H1 (cell line): ENCODE results near the gene FBN1. TPM values are rescaled to one million over a fixed set of nuclear protein-coding genes. Genes with fewer than 3 reads are reported as not detected.

Experiments
- CTCF ChIA-PET: fragments of 300-600 bp; sonication (Branson Sonifier 250); formaldehyde crosslinking; loops from one replicate; lab custom pipeline; 2021; ENCODE audit not compliant: partially characterized antibody; lab: Charles Lee
- POLR2A ChIA-PET: fragments of 300-600 bp; sonication (Branson Sonifier 250); formaldehyde crosslinking; loops from one replicate; lab custom pipeline; 2021; ENCODE audit warnings: inconsistent platforms; ENCODE audit not compliant: partially characterized antibody; lab: Charles Lee
- DNase-seq, 2 experiments: peaks; one replicate each; pipeline versions ENCODE4 v3.0.0 to v3.0.0-alpha.2; 2010 to 2022; ENCODE audit warnings: low spot score in 2 of 2, low read depth in 1 of 2, mixed read lengths in 1 of 2
- FAIRE-seq: peaks from 2 replicates; lab custom pipeline; 2011; peaks lifted over from hg19 to GRCh38; lab: Jason Lieb, UNC
- H2AFZ ChIP-seq: 2 replicates; pipeline ENCODE4 v1.8.1; 2012; ENCODE audit warnings: low read length, inconsistent platforms
- H2AK5ac ChIP-seq: 2 replicates; pipeline ENCODE4 v1.6.1; 2013; ENCODE audit warnings: low read depth, low read length
- H2BK120ac ChIP-seq: replicated peaks from 2 replicates; pipeline ENCODE3; 2013; ENCODE audit warnings: low read depth, low read length, inconsistent platforms
- H2BK12ac ChIP-seq: 2 replicates; pipeline ENCODE4 v1.6.1; 2013; ENCODE audit warnings: low read depth, low read length
- H2BK15ac ChIP-seq: 2 replicates; pipeline ENCODE4 v1.6.1; 2013; ENCODE audit warnings: low read length
- H2BK20ac ChIP-seq: 2 replicates; pipeline ENCODE4 v1.6.1; 2013; ENCODE audit warnings: low read length
- H2BK5ac ChIP-seq: 2 replicates; pipeline ENCODE4 v1.6.1; 2013; ENCODE audit warnings: low read depth, low read length
- H3K14ac ChIP-seq: 2 replicates; pipeline ENCODE4 v1.6.1; 2013; ENCODE audit warnings: inconsistent platforms; ENCODE audit not compliant: insufficient read length
- H3K18ac ChIP-seq: 2 replicates; pipeline ENCODE4 v1.6.1; 2013; ENCODE audit warnings: low read length; ENCODE audit errors: extremely low read depth
- H3K23ac ChIP-seq: 2 replicates; pipeline ENCODE4 v1.6.1; 2013; ENCODE audit warnings: inconsistent platforms; ENCODE audit not compliant: insufficient read length
- H3K23me2 ChIP-seq: 2 replicates; pipeline ENCODE4 v1.6.1; 2013; ENCODE audit warnings: low read depth, low read length
- H3K27ac ChIP-seq: 2 replicates; pipeline ENCODE4 v1.6.1; 2011; ENCODE audit warnings: low read depth, low read length, inconsistent platforms
- H3K27me3 ChIP-seq, 4 experiments: replicated peaks in 1 of 4; 1 replicate in 1 of 4; 2 replicates in 3 of 4; pipeline versions ENCODE4 v1.6.1 to v1.8.1; 2011 to 2013; ENCODE audit warnings: low read length in 3 of 4, mild to moderate bottlenecking in 3 of 4, inconsistent platforms in 2 of 4, mixed read lengths in 2 of 4, moderate library complexity in 1 of 4; ENCODE audit not compliant: control insufficient read depth in 3 of 4, insufficient read depth in 3 of 4; ENCODE audit errors: extremely low read depth in 1 of 4
- H3K36me3 ChIP-seq, 4 experiments: 2 replicates each; pipeline versions ENCODE4 v1.6.1 to v1.8.1; 2011 to 2013; ENCODE audit warnings: mild to moderate bottlenecking in 4 of 4, low read length in 3 of 4, moderate library complexity in 2 of 4, control low read depth in 1 of 4, inconsistent platforms in 1 of 4; ENCODE audit not compliant: insufficient read depth in 4 of 4, control insufficient read depth in 2 of 4
- H3K4ac ChIP-seq: replicated peaks from 2 replicates; pipeline ENCODE3; 2013; ENCODE audit warnings: low read length, low read depth, mixed read lengths, inconsistent platforms; ENCODE audit not compliant: insufficient read length
- H3K4me1 ChIP-seq, 4 experiments: replicated peaks in 1 of 4; 1 replicate in 1 of 4; 2 replicates in 3 of 4; pipeline versions ENCODE4 v1.6.1 to v1.8.1; 2011 to 2013; ENCODE audit warnings: low read length in 3 of 4, inconsistent platforms in 2 of 4, mixed read lengths in 1 of 4; ENCODE audit not compliant: insufficient read depth in 4 of 4, control insufficient read depth in 3 of 4
- H3K4me2 ChIP-seq, 2 experiments: 2 replicates each; pipeline versions ENCODE4 v1.6.1 to v1.8.1; 2011 to 2013; ENCODE audit warnings: low read depth in 2 of 2, low read length in 2 of 2, control low read depth in 1 of 2, inconsistent platforms in 1 of 2, mild to moderate bottlenecking in 1 of 2; ENCODE audit not compliant: insufficient read depth in 1 of 2
- H3K4me3 ChIP-seq, 4 experiments: fragments of 200-600, 300-600 bp in 1 of 4; sonication (generic), shearing (Covaris generic), sonication (Bioruptor Twin) in 1 of 4; 2 replicates each; pipeline versions ENCODE4 v1.5.1 to v1.8.1; 2011 to 2016; ENCODE audit warnings: low read length in 4 of 4, low read depth in 3 of 4, control low read depth in 2 of 4, inconsistent platforms in 2 of 4, mild to moderate bottlenecking in 2 of 4, mixed read lengths in 1 of 4, moderate library complexity in 1 of 4; ENCODE audit not compliant: insufficient read depth in 2 of 4; ENCODE audit errors: extremely low read depth in 1 of 4
- H3K56ac ChIP-seq: replicated peaks from 2 replicates; pipeline ENCODE3; 2013; ENCODE audit warnings: low read depth, mild to moderate bottlenecking, mixed read lengths, low read length, inconsistent platforms; ENCODE audit not compliant: insufficient read length
- H3K79me1 ChIP-seq: 2 replicates; pipeline ENCODE4 v1.6.1; 2013; ENCODE audit warnings: low read depth, low read length, control low read depth
- H3K79me2 ChIP-seq, 2 experiments: 2 replicates each; pipeline versions ENCODE4 v1.6.1 to v1.8.1; 2012 to 2013; ENCODE audit warnings: low read length in 2 of 2, mild to moderate bottlenecking in 2 of 2, inconsistent platforms in 1 of 2; ENCODE audit not compliant: insufficient read depth in 2 of 2, control insufficient read depth in 1 of 2
- H3K9ac ChIP-seq, 4 experiments: replicated peaks in 1 of 4; 1 replicate in 1 of 4; 2 replicates in 3 of 4; pipeline versions ENCODE4 v1.6.1 to v1.8.1; 2011 to 2013; ENCODE audit warnings: low read depth in 3 of 4, low read length in 3 of 4, control low read depth in 2 of 4, mild to moderate bottlenecking in 2 of 4, moderate library complexity in 2 of 4, inconsistent platforms in 1 of 4; ENCODE audit errors: extremely low read depth in 1 of 4
- H3K9me3 ChIP-seq, 2 experiments: 2 replicates each; pipeline versions ENCODE4 v1.6.1 to v1.8.1; 2012 to 2013; ENCODE audit warnings: mild to moderate bottlenecking in 2 of 2, moderate library complexity in 2 of 2, control low read depth in 1 of 2, inconsistent platforms in 1 of 2, low read depth in 1 of 2, low read length in 1 of 2, mixed read lengths in 1 of 2; ENCODE audit not compliant: insufficient read depth in 2 of 2
- H4K20me1 ChIP-seq, 2 experiments: replicated peaks in 1 of 2; 2 replicates each; pipeline versions ENCODE3 to v1.8.1; 2011 to 2013; ENCODE audit warnings: inconsistent platforms in 2 of 2, low read length in 2 of 2, mild to moderate bottlenecking in 1 of 2; ENCODE audit not compliant: insufficient read depth in 2 of 2, control insufficient read depth in 1 of 2
- H4K5ac ChIP-seq: 2 replicates; pipeline ENCODE4 v1.6.1; 2013; ENCODE audit warnings: low read length, low read depth, mixed read lengths, inconsistent platforms; ENCODE audit not compliant: insufficient read length
- H4K8ac ChIP-seq: 2 replicates; pipeline ENCODE4 v1.8.0; 2013; ENCODE audit warnings: mild to moderate bottlenecking, moderate library complexity, low read length, inconsistent platforms; ENCODE audit not compliant: insufficient read depth; ENCODE audit errors: extremely low read depth
- H4K91ac ChIP-seq: replicated peaks from 2 replicates; pipeline ENCODE3; 2013; ENCODE audit warnings: low read length, mixed read lengths, inconsistent platforms; ENCODE audit not compliant: insufficient read length
- ASH2L ChIP-seq: fragments of 200-600, 300-600 bp; sonication (generic); IDR thresholded peaks from one replicate; pipeline ENCODE4 v1.7.1; 2017; ENCODE audit warnings: low read length
- BRCA1 ChIP-seq: IDR thresholded peaks from 2 replicates; pipeline ENCODE4 v1.6.1; 2012; ENCODE audit warnings: low read depth, low read length, improper control_type of control experiment
- CHD1 ChIP-seq: IDR thresholded peaks from 2 replicates; pipeline ENCODE4 v1.6.1; 2012; ENCODE audit warnings: low read depth, low read length, improper control_type of control experiment
- CHD2 ChIP-seq: IDR thresholded peaks from 2 replicates; pipeline ENCODE4 v1.6.1; 2012; ENCODE audit warnings: low read length, improper control_type of control experiment
- CREB1 ChIP-seq: IDR thresholded peaks from 2 replicates; pipeline ENCODE4 v1.6.1; 2012; ENCODE audit warnings: inconsistent platforms
- CTBP2 ChIP-seq: IDR thresholded peaks from 2 replicates; pipeline ENCODE4 v1.7.0; 2011; ENCODE audit warnings: borderline replicate concordance, mild to moderate bottlenecking, moderate library complexity, mixed read lengths, low read length; ENCODE audit not compliant: insufficient read depth, insufficient read length
- EP300 ChIP-seq, 2 experiments: IDR thresholded peaks; 1 replicate in 1 of 2; 2 replicates in 1 of 2; pipeline ENCODE4 v1.6.1; 2011 to 2012; ENCODE audit warnings: low read depth in 2 of 2, low read length in 2 of 2, mild to moderate bottlenecking in 2 of 2, borderline replicate concordance in 1 of 2, inconsistent platforms in 1 of 2, moderate library complexity in 1 of 2
- EZH2 ChIP-seq: fragments of 200-600 bp; sonication (generic); IDR thresholded peaks from 2 replicates; pipeline ENCODE4 v1.7.1; 2012; ENCODE audit warnings: low read depth, mild to moderate bottlenecking, moderate library complexity, low read length, inconsistent platforms; ENCODE audit not compliant: severe bottlenecking
- MAFK ChIP-seq: IDR thresholded peaks from 2 replicates; pipeline ENCODE4 v1.6.1; 2012; ENCODE audit warnings: low read depth, mild to moderate bottlenecking, improper control_type of control experiment, low read length
- RAD21 ChIP-seq, 2 experiments: IDR thresholded peaks in 1 of 2; conservative IDR thresholded peaks in 1 of 2; 2 replicates each; pipeline ENCODE4 v1.6.1; 2011; ENCODE audit warnings: low read depth in 2 of 2, low read length in 2 of 2, improper control_type of control experiment in 1 of 2, inconsistent platforms in 1 of 2, mild to moderate bottlenecking in 1 of 2, moderate library complexity in 1 of 2
- RBBP5 ChIP-seq: IDR thresholded peaks from 2 replicates; pipeline ENCODE4 v1.7.1; 2012; ENCODE audit warnings: low read depth, mild to moderate bottlenecking, inconsistent platforms, low read length, moderate library complexity, borderline replicate concordance
- RNF2 ChIP-seq: fragments of 200-900, 300-1000 bp; sonication (generic); IDR thresholded peaks from 2 replicates; pipeline ENCODE4 v1.7.1; 2016; ENCODE audit warnings: borderline replicate concordance, low read depth, mild to moderate bottlenecking, antibody characterized with exemption, low read length; ENCODE audit not compliant: poor library complexity, severe bottlenecking; ENCODE audit errors: missing control alignments
- RXRA ChIP-seq: IDR thresholded peaks from 2 replicates; pipeline ENCODE4 v1.6.1; 2011; ENCODE audit warnings: low read depth, mild to moderate bottlenecking, low read length, moderate library complexity; ENCODE audit not compliant: insufficient read depth
- TCF12 ChIP-seq: IDR thresholded peaks from 2 replicates; pipeline ENCODE4 v1.6.1; 2011; ENCODE audit warnings: low read depth, mild to moderate bottlenecking, low read length
- WGBS, 2 experiments: shearing (Covaris generic) in 1 of 2; methylation state at CpG; one replicate each; pipeline versions ENCODE4 v1.1.6 to v1.1.7; 2013 to 2015; ENCODE audit warnings: low lambda C conversion rate in 2 of 2, mixed read lengths in 2 of 2, inconsistent platforms in 1 of 2, low coverage in 1 of 2, missing lambda C conversion rate in 1 of 2; ENCODE audit not compliant: insufficient replicate concordance in 2 of 2, insufficient coverage in 1 of 2, insufficient read length in 1 of 2; ENCODE audit errors: extremely low coverage in 1 of 2, missing lambda C conversion rate in 1 of 2; 5-methylcytosine and 5-hydroxymethylcytosine counted together
- polyA plus RNA-seq, 7 experiments: library from polyadenylated mRNA; depleted of rRNA in 3 of 7; stranded (reverse) in 5 of 7; unstranded in 2 of 7; fragments of >200 nt in 5 of 7; fragments of 200-250 nt in 2 of 7; gene quantifications; 1 replicate in 5 of 7; 2 replicates in 1 of 7; 4 replicates in 1 of 7; pipeline versions ENCODE4 v1.2.1 to v1.2.3, GENCODE V29; 2011 to 2013; ENCODE audit warnings: missing spikeins in 2 of 7, mixed read lengths in 2 of 7
- total RNA-seq: library from RNA; stranded (reverse); fragmentation: NEBNext Ultra II Directional; extraction: Animal tissue kit (Norgen Biotek cat#: 25700); gene quantifications from 2 replicates; pipeline ENCODE4 v1.2.1, GENCODE V29; 2021

The FBN1 gene
- total and polyA plus RNA-seq, 2 of the 8 experiments (the other 6 are each of a cell fraction or from before 2014, with no cell fraction given), result 3.0 to 4.0 TPM

DNA sequence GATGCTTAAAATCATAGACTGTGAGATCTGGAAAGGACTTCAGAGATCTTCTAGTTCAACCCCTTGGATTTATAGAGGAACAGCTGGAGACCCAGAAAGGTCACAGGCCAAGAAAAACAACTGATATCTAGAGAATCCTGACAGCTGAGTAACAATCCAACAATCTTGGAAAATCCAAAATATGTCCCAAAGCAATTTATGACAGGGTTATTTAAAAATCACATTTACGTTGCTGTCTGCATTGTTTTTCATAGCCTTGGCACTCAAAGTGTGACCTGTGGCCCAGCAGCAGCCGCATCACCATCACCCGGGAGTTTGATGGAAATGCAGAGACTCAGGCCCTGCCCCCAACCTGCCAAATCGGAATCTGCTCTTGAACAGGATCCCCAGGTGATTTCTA is 78.8 kb downstream of the FBN1 start:
- Histone ChIP-seq H3K4ac (no peak overlapping the region), H2AFZ (no peak overlapping the region; the same call in 1 of the 2 replicates), H3K18ac (no peak overlapping the region), H4K91ac (no peak overlapping the region), H3K79me2 (no peaks in the 10 kb centered on the region), H4K5ac (no peak overlapping the region), H3K23me2 (no peaks in the 10 kb centered on the region), H3K14ac (no peak overlapping the region), H3K9ac (no peak overlapping the region), H2AK5ac (no peak overlapping the region), H3K36me3 (no peaks in the 10 kb centered on the region), H3K23ac (no peak overlapping the region), H2BK5ac (no peak overlapping the region), H2BK15ac (no peak overlapping the region), H3K79me1 (no peaks in the 10 kb centered on the region), H2BK20ac (no peak overlapping the region), H3K4me1 (peaks cover 0 to 3% (median 0%) of the 10 kb centered on the region in 4 experiments; a peak in 1 of 7 replicates), H3K27me3 (no peaks in the 10 kb centered on the region), H2BK120ac (no peak overlapping the region), H4K8ac (no peak overlapping the region), H3K27ac (no peak overlapping the region), H4K20me1 (no peaks in the 10 kb centered on the region), H3K4me2 (no peak overlapping the region), H2BK12ac (no peak overlapping the region), H3K56ac (no peak overlapping the region), H3K9me3 (no peaks in the 10 kb centered on the region), H3K4me3 (no peak overlapping the region)
- WGBS, 2 experiments, result 80% methylated on average over 4 of the region's 4 CpGs; no CpG with 5 or more reads in 1 of the 2 experiments
- FAIRE-seq (no peak), DNase-seq (no peak)
- CTCF ChIA-PET, result no interaction called here
- POLR2A ChIA-PET, result no interaction called here
- TF ChIP-seq RNF2 (no peak), CTBP2 (no peak), RXRA (no peak), BRCA1 (no peak), RBBP5 (no peak), TCF12 (no peak), CREB1 (no peak), CHD1 (no peak), EP300 (IDR thresholded peaks at IDR 0.05; ENCODE audit: borderline replicate concordance in 1 of 2, low read depth in 2 of 2, low read length in 2 of 2) (no peak), EZH2 (no peak), RAD21 (IDR thresholded peaks at IDR 0.05 in 1 of 2, conservative IDR thresholded peaks at IDR 0.05 in 1 of 2; ENCODE audit: low read depth in 2 of 2, low read length in 2 of 2) (no peak), CHD2 (no peak), MAFK (no peak), ASH2L (no peak)
